ENCODE results near the gene FXYD7.
"Not testable (repeated sequence)": the region's sequence is repeated elsewhere in the genome, so short reads cannot be mapped to it uniquely, and the experiment has no call there.

FXYD7 gene

GRCh38 chr19:35127871-35128270 lies 15.2 kb upstream of the FXYD7 start:
- no peak for DNase-seq (ENCODE audit: low read depth)

DNA sequence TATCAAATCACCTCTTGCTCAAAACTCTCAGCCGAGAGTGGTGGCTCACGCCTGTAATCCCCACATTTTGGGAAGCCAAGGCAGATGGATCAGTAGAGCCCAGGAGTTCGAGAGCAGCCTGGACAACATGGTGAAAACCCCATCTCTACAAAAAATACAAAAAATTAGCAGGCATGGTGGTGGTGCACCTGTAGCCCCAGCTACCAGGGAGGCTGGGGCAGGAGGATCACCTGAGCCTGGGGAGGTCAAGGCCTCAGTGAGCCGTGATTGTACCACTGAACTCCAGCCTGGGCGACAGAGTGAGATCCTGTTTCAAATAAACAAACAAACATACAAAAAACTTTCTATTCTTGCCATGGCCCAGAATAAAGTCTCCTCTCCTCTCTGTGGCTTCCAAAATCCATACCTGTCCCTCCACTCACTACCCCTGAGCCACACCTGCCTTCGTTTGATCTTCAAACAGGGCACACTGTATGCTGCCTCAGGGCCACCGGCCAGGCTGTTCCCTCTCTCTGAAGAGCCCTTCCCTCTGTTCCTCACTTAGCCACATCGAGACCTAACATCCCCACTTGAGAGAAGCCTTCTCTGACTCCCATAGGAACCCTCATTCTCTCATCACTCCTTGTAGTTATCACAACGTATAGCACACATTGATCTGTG lies 14.5 kb upstream of the FXYD7 start:
- no peak for DNase-seq (ENCODE audit: low read depth)

GRCh38 chr19:35129724-35130274 lies 13.3 kb upstream of the FXYD7 start:
- not testable (repeated sequence) for DNase-seq (ENCODE audit: low read depth)

DNA sequence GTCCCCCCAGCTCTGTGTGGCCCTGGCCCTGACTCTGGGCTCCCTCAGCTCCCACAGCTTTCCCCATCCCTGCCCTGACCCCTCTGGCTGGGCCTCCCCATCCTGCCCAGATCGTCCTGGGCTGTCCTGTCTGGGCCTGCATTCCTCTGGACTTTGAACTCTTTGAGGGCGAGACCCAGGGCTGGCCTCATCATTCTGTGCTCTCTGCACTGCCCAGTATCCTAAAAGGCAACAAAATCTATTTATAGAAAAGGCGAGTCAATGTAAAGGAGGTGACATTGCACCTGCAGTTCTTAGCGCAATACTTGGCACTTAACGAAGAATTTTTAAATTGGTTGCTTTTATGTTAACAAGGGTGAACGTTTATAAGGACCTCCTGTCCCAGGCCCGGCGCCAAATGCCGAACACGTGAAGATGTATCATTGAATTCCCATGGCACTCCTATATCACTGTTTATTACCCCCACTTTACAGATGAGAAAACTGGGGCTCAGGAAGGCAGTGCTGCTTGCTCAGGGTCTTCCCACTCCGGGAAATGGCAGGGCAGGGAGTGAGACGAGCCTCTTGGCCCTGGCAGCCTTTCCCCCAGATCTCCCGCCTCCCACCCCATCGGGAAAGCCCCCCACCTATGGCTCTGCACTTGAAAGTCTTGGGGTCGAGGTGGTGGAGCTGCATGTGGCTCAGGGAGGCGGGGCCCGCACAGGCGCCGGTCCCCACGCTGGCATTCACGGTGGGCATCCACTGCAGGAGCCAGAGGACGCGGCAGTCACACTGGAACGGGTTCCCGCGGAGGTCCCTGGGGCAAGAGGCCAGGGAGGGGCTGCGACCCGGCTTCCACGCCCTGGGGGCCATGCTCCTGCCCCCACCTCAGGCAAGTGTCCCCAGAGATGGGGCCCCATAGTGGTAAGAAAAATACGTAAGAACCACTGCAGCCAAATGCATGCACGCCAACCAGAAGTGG lies 12.0 kb upstream of the FXYD7 start:
- no peak for DNase-seq (ENCODE audit: low read depth)

DNA sequence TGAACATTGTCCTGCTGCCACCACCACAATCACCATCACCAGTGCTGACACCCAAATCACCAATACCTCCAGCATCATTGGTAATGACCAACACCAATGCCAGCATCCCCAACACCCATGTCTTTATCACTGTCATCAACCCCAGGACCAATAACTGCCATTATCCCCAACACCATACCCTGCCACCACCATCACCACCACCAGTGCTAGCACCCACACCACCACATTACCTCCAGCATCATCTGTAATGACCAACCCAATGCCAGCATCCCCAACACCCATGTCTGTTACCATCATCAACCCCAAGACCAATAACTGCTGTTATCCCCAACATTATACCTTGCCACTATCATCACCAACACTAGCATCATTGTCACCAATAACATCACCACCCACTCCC lies 10.8 kb upstream of the FXYD7 start:
- DNase-seq (ENCODE audit: low read depth), result no peak

- DNase-seq (ENCODE audit: low read depth), result no peak
These were observed 9.2 kb upstream of the FXYD7 start for GRCh38 chr19:35133826-35134225.

- no peak for DNase-seq (ENCODE audit: low read depth)
These were observed 8.3 kb upstream of the FXYD7 start, which contains the start of gene LGI4 for GRCh38 chr19:35134601-35135242. Gene LGI4, minus strand, starts transcription at chr19:35135059. Its CDS starts 379 bp downstream, at chr19:35134680.

GRCh38 chr19:35135389-35135909 lies 7.6 kb upstream of the FXYD7 start:
- no peak for DNase-seq (ENCODE audit: low read depth)

GRCh38 chr19:35136231-35136630 lies 6.8 kb upstream of the FXYD7 start:
- DNase-seq (ENCODE audit: low read depth), result no peak

- DNase-seq (ENCODE audit: low read depth), result no peak
These were observed 5.9 kb upstream of the FXYD7 start for GRCh38 chr19:35136977-35137702.

DNA sequence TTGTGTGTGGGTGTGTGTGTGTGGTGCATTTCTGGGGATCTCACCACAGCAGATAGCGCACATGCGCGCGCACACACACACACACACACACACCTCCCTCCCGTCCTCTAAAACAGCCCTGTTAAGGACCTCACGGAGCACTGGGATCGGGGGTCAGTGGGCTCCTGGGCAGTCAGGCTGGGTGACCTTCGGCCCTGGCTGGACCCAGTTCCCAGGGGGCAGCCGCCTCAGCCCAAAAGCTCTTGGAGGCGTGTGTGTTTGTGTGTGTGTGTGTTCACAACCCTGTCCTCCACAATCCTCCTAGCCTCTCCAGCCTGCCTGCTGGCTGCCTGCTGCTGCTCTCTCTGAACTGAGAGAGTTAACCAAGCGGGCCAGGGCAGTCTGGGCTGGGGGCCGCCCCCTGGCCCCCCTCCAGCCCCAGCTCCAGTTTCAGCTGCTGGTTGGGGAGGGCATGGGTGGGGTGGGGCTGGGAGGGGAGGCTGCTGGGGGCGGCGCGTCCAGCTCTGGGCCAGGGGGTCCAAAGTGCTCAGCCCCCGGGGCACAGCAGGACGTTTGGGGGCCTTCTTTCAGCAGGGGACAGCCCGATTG lies 4.7 kb upstream of the FXYD7 start, which contains the start of gene FXYD1:
Gene FXYD1 (plus strand): TSS at position 520 of the 588 bp plus-strand sequence. CDS start 1,256 bp downstream, outside the sequence.
- DNase-seq (ENCODE audit: low read depth), result no peak

DNA sequence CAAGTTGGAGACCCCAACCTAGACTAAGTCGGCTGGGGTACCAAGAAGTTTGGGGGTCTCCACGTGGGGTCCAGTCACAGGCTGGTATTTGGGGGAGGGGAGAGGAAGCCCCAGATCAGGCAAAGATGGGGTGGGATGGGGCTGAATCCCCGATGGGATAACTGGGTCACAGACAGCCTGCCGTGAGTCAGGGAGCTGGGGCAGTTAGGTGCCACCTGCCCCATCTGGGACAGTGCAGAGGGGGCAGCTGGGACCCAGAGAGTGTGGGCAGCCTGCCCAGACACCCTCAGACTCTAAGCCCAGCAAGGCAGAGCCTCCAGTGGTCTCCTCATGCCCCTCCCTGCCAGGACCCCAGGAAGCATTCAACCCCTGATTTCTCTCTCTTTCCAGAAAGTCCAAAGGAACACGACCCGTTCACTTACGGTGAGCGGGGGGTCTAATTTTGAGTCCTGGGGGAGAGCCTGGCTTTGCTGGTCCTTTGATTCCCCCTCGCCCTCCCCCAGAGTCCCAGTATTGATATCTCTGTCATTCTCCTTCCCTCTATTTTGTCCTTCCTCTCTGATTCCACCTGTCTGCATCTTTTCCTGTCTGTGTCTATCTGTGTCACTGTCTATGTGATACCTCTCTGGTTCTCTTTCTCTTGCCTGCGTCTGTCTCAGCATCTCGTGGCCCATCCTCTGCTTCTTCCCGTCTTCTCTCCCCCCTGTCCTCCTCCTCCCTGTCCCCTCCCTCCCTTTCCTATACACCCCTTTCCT lies 2.7 kb upstream of the FXYD7 start:
- DNase-seq (ENCODE audit: low read depth), result no peak

DNA sequence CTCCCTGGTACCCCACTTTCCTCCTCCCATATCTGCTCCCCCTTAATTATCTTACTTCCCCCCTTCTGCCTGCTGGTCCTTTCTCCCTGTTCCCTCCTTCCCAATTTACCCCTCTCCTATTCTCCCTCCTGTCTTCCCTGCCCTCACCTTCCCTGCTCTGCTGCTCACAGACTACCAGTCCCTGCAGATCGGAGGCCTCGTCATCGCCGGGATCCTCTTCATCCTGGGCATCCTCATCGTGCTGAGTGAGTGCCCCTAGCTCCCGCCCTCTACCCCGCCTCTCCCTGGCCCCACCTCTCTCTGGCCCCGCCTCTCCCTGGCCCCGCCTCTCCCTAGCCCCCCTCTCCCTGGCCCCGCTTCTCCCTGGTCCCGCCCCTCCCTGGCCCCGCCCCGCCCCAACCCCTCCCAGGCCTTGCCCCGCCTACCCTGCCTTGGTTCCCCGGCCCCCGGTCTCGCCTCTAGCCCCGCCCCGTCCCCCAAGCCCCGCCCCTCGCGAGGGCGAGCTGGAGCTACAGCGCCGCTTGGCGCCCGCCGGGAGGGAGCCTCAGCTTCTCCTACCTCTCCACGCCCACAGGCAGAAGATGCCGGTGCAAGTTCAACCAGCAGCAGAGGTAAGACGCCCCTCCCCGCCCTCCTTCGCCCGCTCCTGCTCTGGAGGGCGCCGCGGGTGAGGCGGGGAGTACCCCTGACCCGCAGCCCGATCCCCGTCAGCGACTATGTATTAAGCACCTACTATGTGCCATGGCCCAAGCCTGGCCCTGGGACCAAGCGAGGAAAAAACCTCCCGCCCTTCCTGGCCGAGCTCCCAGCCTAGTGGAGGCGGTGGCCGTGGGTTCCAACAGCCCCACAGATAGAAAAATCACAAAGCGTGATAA lies 1.9 kb upstream of the FXYD7 start:
- DNase-seq (ENCODE audit: low read depth), result no peak

DNA sequence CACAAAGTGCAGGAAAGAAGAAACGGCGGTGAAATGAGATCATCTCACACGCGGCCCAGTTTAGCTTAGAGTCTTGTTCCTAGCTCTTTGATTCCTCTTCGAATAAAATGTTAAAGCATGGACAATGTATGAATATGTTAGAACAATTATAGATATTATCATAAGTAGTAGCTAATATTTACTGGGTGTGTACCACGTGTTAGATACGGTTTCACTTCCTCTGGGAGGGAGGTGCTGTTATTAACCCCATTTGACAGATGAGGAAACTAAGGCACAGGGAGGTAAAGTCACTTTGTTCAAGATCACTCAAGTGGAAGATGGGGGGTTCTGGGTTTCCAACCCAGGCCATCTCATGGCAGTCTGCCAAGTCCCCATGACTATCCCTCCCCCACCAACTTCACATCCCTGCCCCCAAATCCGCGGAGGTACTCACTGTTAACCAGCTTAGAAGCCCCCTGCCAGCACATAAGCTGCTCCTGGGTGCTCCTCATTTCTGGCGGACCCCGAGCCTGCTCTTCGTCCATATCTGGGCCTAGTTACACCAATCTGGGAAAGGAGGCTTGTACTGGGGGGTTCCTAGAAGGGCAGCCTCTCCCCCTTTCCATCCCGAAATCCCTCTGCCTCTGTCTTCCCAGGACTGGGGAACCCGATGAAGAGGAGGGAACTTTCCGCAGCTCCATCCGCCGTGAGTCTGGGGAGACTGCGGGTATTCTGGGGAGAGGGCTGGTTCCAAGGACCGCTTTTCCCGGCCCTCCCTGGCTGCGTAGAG lies 1.0 kb upstream of the FXYD7 start:
- no peak for DNase-seq (ENCODE audit: low read depth)

DNA sequence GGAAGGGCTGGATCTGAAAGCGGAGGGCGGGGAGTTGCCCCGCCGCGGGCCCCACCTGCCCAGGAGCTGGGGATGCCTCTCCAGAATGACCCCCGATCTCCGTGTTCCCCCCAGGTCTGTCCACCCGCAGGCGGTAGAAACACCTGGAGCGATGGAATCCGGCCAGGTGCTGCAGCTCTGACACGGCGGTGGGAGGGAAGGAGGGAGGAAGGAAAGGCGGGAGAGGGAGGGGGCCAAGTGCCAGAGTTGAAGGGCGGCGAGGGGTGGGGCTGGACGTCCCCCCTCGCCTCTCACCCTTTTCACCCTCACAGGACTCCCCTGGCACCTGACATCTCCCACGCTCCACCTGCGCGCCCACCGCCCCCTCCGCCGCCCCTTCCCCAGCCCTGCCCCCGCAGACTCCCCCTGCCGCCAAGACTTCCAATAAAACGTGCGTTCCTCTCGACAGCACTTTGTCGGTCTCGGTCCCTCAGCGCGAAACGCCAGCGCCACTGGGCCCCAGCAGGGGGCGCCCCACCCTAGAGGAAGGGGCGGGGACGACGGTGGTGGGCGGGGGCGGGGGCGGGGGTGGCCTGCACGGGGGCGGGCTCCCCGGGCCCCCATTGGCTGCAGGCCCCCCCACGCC lies 337 bp upstream of the FXYD7 start:
- DNase-seq (ENCODE audit: low read depth), result no peak

DNA sequence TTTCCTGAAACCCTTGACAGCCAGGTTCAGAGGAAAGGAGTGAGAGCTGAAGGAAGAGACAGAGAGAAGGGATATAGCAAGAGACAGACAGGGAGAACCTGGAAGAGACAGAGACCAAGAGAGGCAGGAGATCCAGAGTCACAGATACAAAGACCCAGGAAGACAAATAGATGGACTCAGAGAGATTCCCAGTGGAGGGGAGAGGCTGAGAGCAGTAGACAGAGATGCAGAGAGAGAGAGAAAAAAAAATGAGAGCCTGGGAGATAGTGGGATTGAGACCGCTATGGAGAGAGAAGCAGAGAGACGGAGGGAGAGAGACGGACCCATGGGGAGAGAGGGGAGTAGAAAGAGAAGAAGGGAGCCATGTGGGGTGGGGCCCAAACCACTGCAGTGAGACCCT lies 763 bp downstream of the FXYD7 start:
- no peak for DNase-seq (ENCODE audit: low read depth)

DNA sequence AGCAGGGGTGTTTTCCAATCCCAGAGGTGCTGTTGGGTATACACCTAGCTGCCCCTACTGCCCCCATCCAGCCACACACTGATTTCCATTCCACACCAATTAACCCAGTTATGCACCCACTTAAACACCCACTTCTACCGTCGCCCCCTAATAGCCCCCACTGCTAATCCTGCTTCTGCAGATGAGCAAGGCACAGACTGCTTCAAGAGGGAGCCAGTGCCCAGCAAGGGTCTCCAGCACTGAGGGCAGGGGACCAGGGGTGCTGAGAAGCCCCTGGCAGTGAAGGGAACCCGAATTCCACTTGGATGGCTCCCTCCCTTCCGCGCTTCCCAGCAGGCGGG lies 1.2 kb downstream of the FXYD7 start:
- no peak for DNase-seq (ENCODE audit: low read depth)
